HUDEP-2 (cell line): ENCODE measurements around the gene CTSA.
A peak's percentile ranks its signal among the peaks of the same experiment; 100 is the strongest.

Experiments
- DNase-seq, 76 experiments: peaks; one replicate each; lab custom pipeline; 2025; ENCODE audit not compliant: unreplicated experiment in 76 of 76; lab: John Stamatoyannopoulos, UW

Gene CTSA

DNA sequence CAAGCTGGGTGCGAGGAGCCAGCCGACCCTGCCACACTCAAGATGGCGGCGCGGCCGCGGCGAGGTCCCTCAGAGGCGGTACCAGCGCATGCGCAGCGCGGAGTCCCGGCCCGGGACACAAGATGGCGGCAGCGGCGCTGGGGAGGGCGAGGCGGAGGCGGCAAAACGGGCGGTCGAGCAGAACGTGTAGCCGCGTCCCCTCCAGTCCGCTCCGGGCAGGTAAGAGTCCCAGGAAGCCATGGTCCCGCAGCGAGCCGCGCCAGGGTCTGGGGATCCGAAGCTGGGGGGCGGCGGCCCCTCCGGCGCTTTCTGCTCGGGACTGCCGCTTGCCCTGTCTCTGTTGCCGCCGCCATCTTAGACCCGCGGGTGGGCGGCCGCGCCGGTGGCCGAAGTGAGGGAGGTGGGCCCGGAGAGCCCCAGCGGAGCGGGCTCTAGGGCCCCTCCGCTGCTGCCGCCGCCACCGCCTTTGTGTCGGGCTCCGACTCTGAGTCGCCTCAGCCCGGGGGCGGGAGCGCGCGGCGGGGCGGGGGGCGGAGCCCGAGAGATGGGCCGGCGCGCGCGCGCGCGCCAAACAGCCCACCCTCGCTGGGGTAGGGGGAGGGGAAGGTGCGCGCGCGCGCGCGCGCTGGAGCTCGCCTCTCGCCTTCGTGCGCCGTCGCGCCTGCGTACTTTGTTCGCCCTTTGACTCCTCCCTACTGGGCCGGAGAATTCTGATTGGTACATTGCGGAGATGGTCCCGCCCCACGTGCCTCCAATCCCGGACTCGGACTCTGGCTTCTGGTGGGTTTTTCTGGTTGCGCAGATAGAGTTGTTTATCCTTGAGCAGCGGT, 43.7 kb downstream of the CTSA start, which contains the start of gene PCIF1:
TSS of gene PCIF1 (plus strand) at position 98 of the 830 bp plus-strand sequence. CDS start 4,317 bp downstream, outside the sequence.
- peak in 75 of 76 experiments; percentile 50 to 98 (median 93) for DNase-seq

DNA sequence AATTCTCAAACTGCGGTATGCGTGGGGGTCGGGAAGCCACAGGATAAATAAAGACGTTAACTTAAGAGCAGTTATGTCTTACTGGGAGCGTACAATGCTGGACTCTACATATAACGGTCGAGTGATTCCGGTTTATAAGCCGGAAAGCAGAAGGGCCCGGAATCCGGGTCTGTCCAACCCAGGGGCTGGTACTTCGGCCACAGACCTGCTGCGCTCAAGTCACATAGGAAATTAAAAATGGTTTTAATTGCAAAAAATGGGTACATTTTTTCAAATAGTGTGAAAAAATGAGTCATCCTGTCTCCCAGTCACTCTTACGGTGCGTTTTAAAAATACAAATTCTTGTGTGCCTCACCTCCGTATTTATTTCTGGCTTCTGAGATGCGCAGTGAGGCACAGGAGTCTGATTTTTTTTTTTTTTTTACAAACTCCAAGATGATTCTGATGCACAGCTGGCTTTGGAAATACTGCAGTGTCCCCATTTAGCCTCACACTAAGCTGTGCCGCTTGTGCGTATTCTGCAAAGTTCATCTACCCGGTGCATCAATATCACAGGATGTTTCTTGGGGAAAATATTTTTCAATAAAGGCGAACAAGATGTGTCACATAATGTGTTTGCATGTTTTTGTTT, 44.4 kb downstream of the CTSA start:
- no peak for DNase-seq

- peak in 1 of 76 experiments; percentile 2 for DNase-seq
These were observed 46.6 kb downstream of the CTSA start for GRCh38 chr20:45937765-45938164.

- no peak for DNase-seq
These were observed 47.7 kb downstream of the CTSA start for GRCh38 chr20:45938727-45939438.

DNA sequence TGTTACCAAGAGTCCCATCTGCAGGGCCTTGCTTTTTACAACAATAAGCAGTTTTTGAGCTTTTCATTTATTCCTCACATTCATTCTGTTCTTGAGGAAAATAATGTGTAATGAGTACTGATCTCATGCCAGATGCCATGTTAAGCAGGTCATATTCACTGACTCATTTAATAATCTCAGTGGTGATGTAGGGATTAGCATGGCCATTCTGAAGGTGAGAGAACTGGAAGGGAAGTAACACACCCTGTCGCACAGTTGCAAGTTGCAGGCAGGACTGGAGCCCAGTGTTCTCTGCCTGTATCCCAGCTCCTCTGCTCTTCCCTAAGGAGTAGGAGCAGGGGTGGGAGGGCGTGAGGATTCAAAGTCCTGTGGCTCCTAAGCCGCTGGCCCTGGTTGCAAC, 48.9 kb downstream of the CTSA start:
- no peak for DNase-seq

GRCh38 chr20:45940469-45940868, 49.3 kb downstream of the CTSA start:
- no peak for DNase-seq

- DNase-seq = no peak
These were observed 52.5 kb downstream of the CTSA start for GRCh38 chr20:45943613-45944012.

DNA sequence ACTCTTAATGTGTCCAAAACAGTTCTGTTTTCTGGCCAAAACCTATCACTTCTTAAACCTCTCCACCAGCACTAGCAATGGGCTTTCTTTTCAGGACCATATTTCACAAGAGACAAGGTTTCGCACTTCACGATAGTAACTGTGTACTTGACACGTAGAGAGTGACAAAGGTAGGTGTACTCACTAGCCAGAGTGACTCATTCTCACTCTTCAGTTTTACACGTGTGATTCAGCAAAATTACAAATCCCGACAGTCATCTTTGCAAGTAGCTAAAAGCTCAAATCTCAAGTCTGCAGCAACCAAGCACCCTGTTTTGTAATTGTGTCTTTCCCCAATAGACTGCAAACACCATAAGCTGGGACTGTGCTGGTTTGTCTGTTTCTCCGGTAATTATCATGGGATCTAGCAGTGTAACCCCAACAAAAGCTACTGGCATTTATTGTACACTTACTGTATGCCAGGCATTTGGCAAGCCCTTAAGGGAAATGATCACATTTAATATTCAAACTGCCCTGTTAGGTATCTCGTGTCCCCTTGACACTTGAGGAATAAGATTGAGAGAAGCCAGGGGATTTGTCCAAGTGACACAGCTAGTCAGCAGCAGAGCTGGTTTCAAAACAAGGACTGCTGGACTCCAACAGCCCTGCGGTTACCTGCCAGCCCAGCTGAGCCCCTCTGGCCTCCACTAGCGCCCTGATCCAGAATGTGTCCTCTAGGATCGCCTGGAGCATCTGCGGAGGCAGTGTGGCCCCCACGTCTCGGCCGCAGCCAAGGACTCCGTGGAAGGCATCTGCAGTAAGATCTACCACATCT, 53.2 kb downstream of the CTSA start:
- peak in 2 of 76 experiments; percentile 25 to 26 for DNase-seq

- no peak for DNase-seq
These were observed 54.0 kb downstream of the CTSA start for GRCh38 chr20:45944965-45945677.

DNA sequence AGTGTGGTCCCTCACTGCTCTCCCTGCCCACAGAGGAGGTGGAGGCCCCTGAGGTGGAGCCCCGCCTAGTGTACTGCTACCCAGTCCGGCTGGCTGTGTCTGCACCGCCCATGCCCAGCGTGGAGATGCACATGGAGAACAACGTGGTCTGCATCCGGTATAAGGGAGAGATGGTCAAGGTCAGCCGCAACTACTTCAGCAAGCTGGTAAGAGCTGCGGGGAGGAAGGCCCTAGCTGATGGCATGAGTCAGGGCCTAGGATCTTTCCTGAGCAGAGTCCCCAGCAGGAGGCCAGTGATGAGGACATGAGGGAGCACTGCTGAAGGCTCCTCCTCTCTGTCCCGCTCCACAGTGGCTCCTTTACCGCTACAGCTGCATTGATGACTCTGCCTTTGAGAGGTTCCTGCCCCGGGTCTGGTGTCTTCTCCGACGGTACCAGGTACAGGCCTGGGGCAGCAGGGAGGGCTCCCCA, 54.6 kb downstream of the CTSA start:
- DNase-seq = peak in 14 of 76 experiments; percentile 5 to 32 (median 26)

- peak in 73 of 76 experiments; percentile 13 to 88 (median 61) for DNase-seq
These were observed 55.2 kb downstream of the CTSA start for GRCh38 chr20:45946149-45946970.

DNA sequence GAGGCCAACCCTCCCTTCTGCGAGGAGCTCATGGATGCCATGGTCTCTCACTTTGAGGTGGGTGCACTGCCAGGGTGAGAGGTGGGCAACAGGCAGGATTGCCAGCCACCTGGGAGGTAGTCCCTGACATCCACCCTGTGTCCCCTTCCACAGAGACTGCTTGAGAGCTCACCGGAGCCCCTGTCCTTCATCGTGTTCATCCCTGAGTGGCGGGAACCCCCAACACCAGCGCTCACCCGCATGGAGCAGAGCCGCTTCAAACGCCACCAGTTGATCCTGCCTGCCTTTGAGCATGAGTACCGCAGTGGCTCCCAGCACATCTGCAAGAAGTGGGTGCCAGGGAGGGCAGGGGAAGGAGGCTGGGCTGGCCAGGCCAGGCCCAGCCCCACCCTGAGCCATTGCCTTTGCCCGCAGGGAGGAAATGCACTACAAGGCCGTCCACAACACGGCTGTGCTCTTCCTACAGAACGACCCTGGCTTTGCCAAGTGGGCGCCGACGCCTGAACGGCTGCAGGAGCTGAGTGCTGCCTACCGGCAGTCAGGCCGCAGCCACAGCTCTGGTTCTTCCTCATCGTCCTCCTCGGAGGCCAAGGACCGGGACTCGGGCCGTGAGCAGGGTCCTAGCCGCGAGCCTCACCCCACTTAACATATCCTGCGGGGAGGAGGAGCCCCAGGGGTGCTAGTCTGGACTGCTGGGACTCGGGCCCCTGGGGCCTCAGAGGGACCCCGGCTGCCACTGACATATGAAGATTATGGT, 56.2 kb downstream of the CTSA start:
- no peak for DNase-seq

DNA sequence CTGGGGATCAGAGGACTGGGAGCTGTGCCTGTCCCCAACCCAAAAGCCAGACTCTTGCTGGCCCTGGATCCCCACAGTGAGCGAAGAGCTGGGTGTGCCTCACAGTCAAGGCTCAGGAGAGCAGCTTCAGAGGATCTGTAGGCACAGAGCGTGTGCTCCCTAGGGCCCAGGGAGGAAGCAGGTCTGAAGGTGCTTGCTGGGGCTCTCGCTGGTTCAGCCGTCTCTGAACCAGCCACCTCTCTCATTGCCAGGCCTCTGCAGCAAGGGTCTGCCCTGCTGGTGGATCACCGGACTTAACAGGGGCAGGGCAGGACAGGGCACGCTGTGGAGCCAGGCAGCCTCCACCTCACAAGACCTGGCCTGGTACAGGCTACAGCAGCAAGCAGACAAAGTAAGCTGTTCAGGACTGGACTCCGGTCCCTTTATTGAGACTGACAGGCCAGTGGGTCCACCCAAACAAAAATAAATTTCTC, 57.2 kb downstream of the CTSA start:
- no peak for DNase-seq
